Endodermal cell (in vitro differentiated cells): ENCODE results near the gene MEGF11. TPM values are rescaled to one million over a fixed set of nuclear protein-coding genes. Genes with fewer than 3 reads are reported as not detected.

Experiments
- DNase-seq: peaks from one replicate; pipeline ENCODE4 v3.0.0-alpha.2; 2017
- H3K27ac ChIP-seq: 2 replicates; pipeline ENCODE4 v1.5.1; 2013; ENCODE audit warnings: mild to moderate bottlenecking, low read depth, low read length, moderate library complexity
- H3K27me3 ChIP-seq: 2 replicates; pipeline ENCODE4 v1.6.1; 2013; ENCODE audit warnings: mild to moderate bottlenecking, low read length, moderate library complexity; ENCODE audit not compliant: insufficient read depth, control insufficient read depth, poor library complexity, severe bottlenecking
- H3K36me3 ChIP-seq: 2 replicates; pipeline ENCODE4 v1.7.0; 2013; ENCODE audit warnings: mild to moderate bottlenecking, low read length, moderate library complexity; ENCODE audit not compliant: control insufficient read depth, insufficient read depth
- H3K4me1 ChIP-seq: one replicate; pipeline ENCODE4 v1.7.0; 2013; ENCODE audit warnings: low read length; ENCODE audit not compliant: control insufficient read depth, insufficient read depth
- H3K4me3 ChIP-seq: 2 replicates; pipeline ENCODE4 v1.5.1; 2013; ENCODE audit warnings: mild to moderate bottlenecking, low read length, moderate library complexity
- H3K9ac ChIP-seq: 2 replicates; pipeline ENCODE4 v1.6.1; 2013; ENCODE audit warnings: mild to moderate bottlenecking, low read length, moderate library complexity; ENCODE audit not compliant: poor library complexity, severe bottlenecking; ENCODE audit errors: extremely low read depth
- H3K9me3 ChIP-seq: 2 replicates; pipeline ENCODE4 v1.6.1; 2013; ENCODE audit warnings: mild to moderate bottlenecking, low read length, moderate library complexity; ENCODE audit not compliant: control insufficient read depth
- H3K27ac Mint-ChIP-seq: 2 replicates; pipeline ENCODE4 v1.8.0; 2020; ENCODE audit warnings: mixed read lengths
- H3K27me3 Mint-ChIP-seq: 2 replicates; pipeline ENCODE4 v1.8.0; 2021; ENCODE audit warnings: mild to moderate bottlenecking, mixed read lengths; ENCODE audit not compliant: insufficient read depth
- H3K36me3 Mint-ChIP-seq: 2 replicates; pipeline ENCODE4 v1.8.0; 2020; ENCODE audit warnings: low read depth, mixed read lengths
- H3K4me1 Mint-ChIP-seq: 2 replicates; pipeline ENCODE4 v1.8.0; 2020; ENCODE audit warnings: mixed read lengths
- H3K4me3 Mint-ChIP-seq: 2 replicates; pipeline ENCODE4 v1.8.0; 2020; ENCODE audit warnings: mild to moderate bottlenecking, moderate library complexity, mixed read lengths
- H3K9me3 Mint-ChIP-seq: 2 replicates; pipeline ENCODE4 v1.8.0; 2020; ENCODE audit warnings: mild to moderate bottlenecking, mixed read lengths
- CTCF ChIP-seq: fragments of 200-600 bp; sonication (generic); conservative IDR thresholded peaks from 2 replicates; pipeline ENCODE4 v1.5.0; 2021; ENCODE audit warnings: antibody characterized with exemption, mild to moderate bottlenecking
- WGBS, 2 experiments: methylation state at CpG; one replicate each; pipeline versions ENCODE4 v1.1.5 to v1.1.7; 2013; ENCODE audit warnings: missing lambda C conversion rate in 2 of 2, mixed read lengths in 1 of 2; ENCODE audit not compliant: insufficient coverage in 1 of 2, insufficient read length in 1 of 2; 5-methylcytosine and 5-hydroxymethylcytosine counted together
- total RNA-seq, 2 donors: library from RNA; stranded (reverse); fragmentation: NEBNext Ultra II Directional in 1 of 2; extraction: Animal tissue kit (Norgen Biotek cat#: 25700) in 1 of 2; gene quantifications; 2 replicates in 1 of 2; 3 replicates in 1 of 2; pipeline ENCODE4 v1.2.1, GENCODE V29; 2021

The MEGF11 gene
- total RNA-seq, 2 donors from 2014 or later, result 0.73 to 1.2 TPM

DNA sequence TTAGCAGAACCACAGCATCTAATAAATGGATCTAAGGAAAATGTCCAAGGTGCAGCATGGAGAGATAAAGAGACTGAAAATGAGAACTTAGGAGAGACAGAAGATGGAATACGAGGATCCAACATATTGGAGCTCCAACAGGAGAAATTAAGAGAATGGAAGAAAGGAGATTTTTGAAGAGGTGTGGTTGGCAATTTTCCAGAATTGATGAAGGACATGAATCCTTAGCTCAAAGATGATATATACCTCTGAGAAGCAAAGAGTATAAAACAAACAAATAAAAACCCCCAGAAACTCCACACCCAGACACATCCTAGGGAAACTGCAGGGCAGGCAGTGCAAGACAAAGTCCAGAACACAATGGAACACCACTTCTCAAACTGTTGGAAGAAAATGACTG is 141.2 kb downstream of the MEGF11 start:
- no peak overlapping the region for H3K27ac Mint-ChIP-seq
- Histone ChIP-seq H3K27me3 (no peaks in the 10 kb centered on the region), H3K27ac (no peak overlapping the region), H3K9me3 (no peaks in the 10 kb centered on the region), H3K4me3 (no peak overlapping the region), H3K36me3 (no peaks in the 10 kb centered on the region), H3K4me1 (peaks cover 4% of the 10 kb centered on the region), H3K9ac (no peak overlapping the region)
- H3K27me3 Mint-ChIP-seq, result peaks cover 3% of the 10 kb centered on the region
- H3K9me3 Mint-ChIP-seq, result no peaks in the 10 kb centered on the region
- H3K4me1 Mint-ChIP-seq, result peaks cover 17% of the 10 kb centered on the region
- H3K4me3 Mint-ChIP-seq, result no peak overlapping the region
- no peak for DNase-seq
- TF ChIP-seq CTCF, result no peak
- WGBS, 2 experiments, result 92 to 100% methylated on average over 1 of the region's 1 CpG
- H3K36me3 Mint-ChIP-seq, result no peaks in the 10 kb centered on the region

DNA sequence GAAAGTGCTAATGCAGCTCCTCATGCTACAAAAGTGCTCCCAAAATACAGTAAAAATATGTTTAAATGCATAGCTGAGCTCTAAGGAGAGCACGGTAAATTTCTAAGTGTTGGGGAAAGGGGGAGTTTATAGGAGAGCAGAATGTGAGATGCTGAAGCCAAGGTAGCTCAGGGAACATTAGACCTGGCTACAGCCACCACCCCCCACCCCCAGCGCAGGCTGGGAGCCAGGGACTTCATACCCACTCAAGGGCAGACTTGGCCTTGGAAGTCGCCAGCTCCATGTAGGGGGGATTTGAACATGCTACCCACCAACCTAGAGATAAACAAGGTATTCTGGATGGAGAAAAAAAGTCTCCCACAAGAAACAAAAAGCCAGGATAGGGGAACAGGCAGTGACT is 142.2 kb downstream of the MEGF11 start:
- no peak for DNase-seq
- no peaks in the 10 kb centered on the region for H3K36me3 ChIP-seq
- H3K27me3 ChIP-seq, result no peaks in the 10 kb centered on the region
- Mint-ChIP-seq H3K4me3 (no peak overlapping the region), H3K27ac (no peak overlapping the region), H3K9me3 (no peaks in the 10 kb centered on the region), H3K27me3 (peaks cover 3% of the 10 kb centered on the region), H3K36me3 (no peaks in the 10 kb centered on the region), H3K4me1 (peaks cover 22% of the 10 kb centered on the region)
- 100% methylated on average over 1 of the region's 3 CpGs; no CpG with 5 or more reads in 1 of the 2 experiments for WGBS, 2 experiments
- no peaks in the 10 kb centered on the region for H3K9me3 ChIP-seq
- TF ChIP-seq CTCF, result no peak
- H3K4me1 ChIP-seq, result peaks cover 4% of the 10 kb centered on the region
- H3K27ac ChIP-seq, result no peak overlapping the region
- H3K9ac ChIP-seq, result no peak overlapping the region
- H3K4me3 ChIP-seq, result no peak overlapping the region

DNA sequence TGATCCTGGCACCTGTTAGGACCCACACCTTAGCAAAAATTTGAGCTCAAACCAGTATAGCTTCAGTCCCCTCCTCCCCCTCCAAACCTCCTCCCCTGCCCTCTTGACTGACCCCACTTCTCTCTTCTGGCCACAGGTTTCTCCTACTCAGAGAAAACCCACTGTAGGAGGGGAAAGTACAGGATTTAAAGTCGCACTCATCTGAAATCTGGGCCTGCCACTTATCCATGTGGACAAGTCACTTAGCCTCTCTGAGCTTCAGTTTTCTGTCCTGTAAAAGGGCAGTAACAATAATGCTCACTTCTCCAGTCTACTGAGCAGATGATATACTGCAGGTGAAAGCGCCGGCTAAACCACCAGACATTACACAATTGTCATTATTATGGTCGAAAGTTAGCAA is 142.7 kb downstream of the MEGF11 start:
- Histone ChIP-seq H3K27ac (no peak overlapping the region), H3K27me3 (no peaks in the 10 kb centered on the region), H3K9ac (no peak overlapping the region), H3K36me3 (no peaks in the 10 kb centered on the region), H3K4me1 (peaks cover 9% of the 10 kb centered on the region), H3K9me3 (no peaks in the 10 kb centered on the region), H3K4me3 (no peak overlapping the region)
- H3K27ac Mint-ChIP-seq, result no peak overlapping the region
- H3K36me3 Mint-ChIP-seq, result no peaks in the 10 kb centered on the region
- no peaks in the 10 kb centered on the region for H3K9me3 Mint-ChIP-seq
- no peak for DNase-seq
- TF ChIP-seq CTCF, result no peak
- H3K4me3 Mint-ChIP-seq, result no peak overlapping the region
- H3K4me1 Mint-ChIP-seq, result peaks cover 27% of the 10 kb centered on the region
- peaks cover 3% of the 10 kb centered on the region for H3K27me3 Mint-ChIP-seq
- WGBS, 2 experiments, result 91 to 96% methylated on average over 4 of the region's 4 CpGs
